HG02938 (cell line): Measurements from ENCODE around the gene ZFP36L1.

ENCODE experiments used
- ATAC-seq: cut with Tn5 transposase; IDR thresholded peaks from one replicate; pipeline ENCODE4 v1.9.1; 2021; ENCODE audit warnings: mild to moderate bottlenecking, moderate library complexity; ENCODE audit not compliant: unreplicated experiment

Gene ZFP36L1

GRCh38 chr14:68796418-68797101 is 3.7 kb upstream of the ZFP36L1 start:
- no peak for ATAC-seq

- ATAC-seq, result peak; percentile 28
Observed at GRCh38 chr14:68795597-68796417, 2.9 kb upstream of the ZFP36L1 start.

GRCh38 chr14:68794851-68795596 is 2.2 kb upstream of the ZFP36L1 start:
- no peak for ATAC-seq

GRCh38 chr14:68794130-68794850 is 1.4 kb upstream of the ZFP36L1 start:
- ATAC-seq, result no peak

GRCh38 chr14:68793734-68794129 is 865 bp upstream of the ZFP36L1 start:
- ATAC-seq, result no peak

- ATAC-seq, result peak; percentile 20
Observed at GRCh38 chr14:68792678-68792978, 239 bp downstream of the ZFP36L1 start.

GRCh38 chr14:68791902-68792677 is 777 bp downstream of the ZFP36L1 start:
- no peak for ATAC-seq

- ATAC-seq, result no peak
Observed at GRCh38 chr14:68791078-68791901, 1.6 kb downstream of the ZFP36L1 start.

GRCh38 chr14:68790644-68791077 is 2.2 kb downstream of the ZFP36L1 start:
- no peak for ATAC-seq

GRCh38 chr14:68789821-68790643 is 2.8 kb downstream of the ZFP36L1 start:
- ATAC-seq, result no peak

- no peak for ATAC-seq
Observed at GRCh38 chr14:68788996-68789820, 3.7 kb downstream of the ZFP36L1 start.

- ATAC-seq, result no peak
Observed at GRCh38 chr14:68788275-68788995, 4.4 kb downstream of the ZFP36L1 start.

- no peak for ATAC-seq
Observed at GRCh38 chr14:68787092-68787992, 5.5 kb downstream of the ZFP36L1 start.

- no peak for ATAC-seq
Observed at GRCh38 chr14:68786491-68787091, 6.3 kb downstream of the ZFP36L1 start.
